ENCODE results near the gene MXI1. TPM values are rescaled to one million over a fixed set of nuclear protein-coding genes. Genes with fewer than 3 reads are reported as not detected.

The MXI1 gene
- total and polyA plus RNA-seq, 2 of the 4 experiments (the other 2 are of a cell fraction) = 7.2 to 11.8 TPM

DNA sequence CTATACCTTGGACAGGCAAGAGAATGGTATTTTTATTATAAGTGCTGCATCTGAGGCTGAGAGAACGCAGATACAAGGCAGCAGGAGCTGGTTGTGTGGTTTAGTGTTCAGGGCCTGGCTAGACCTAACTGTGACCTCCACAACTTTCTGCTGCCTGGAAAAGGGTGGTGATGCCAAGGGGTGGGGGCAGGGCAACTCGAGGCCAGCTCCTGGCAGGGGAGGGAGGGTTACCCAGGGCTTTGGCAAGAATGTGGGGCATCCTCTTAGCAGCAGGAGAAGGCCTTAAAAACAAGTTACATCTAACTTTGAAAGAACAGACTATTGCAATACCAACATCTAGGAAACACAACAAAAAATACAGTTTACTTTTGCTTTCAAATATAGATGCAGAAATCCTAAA, 13.0 kb downstream of the MXI1 start:
- intact Hi-C loops (cut with micrococcal nuclease) (loop anchor here (5.0 kb wide), 1 partner anchor 213 kb away; the partner anchor contains the start of gene ADD3), in situ Hi-C loops (cut with MboI; ENCODE audit: low sequenced_read_pairs) (loop anchor here (5.0 kb wide), 1 partner anchor 83 kb away; no protein-coding TSS in a partner anchor), dilution Hi-C loops (cut with HindIII; ENCODE audit: low sequenced_read_pairs, unreplicated experiment) (no loop called here)
- Histone ChIP-seq H3K18ac (ENCODE audit: low read depth, low read length) (no peak overlapping the region), H3K79me1 (ENCODE audit: low read depth in 1 of 2, low read length in 2 of 2) (peaks cover 0 to 2% of the 10 kb centered on the region in 2 experiments; a peak in 2 of 4 replicates), H3K4me3 (ENCODE audit: insufficient read depth, low read depth, low read length) (no peak overlapping the region), H2AK5ac (ENCODE audit: low read depth, low read length) (no peak overlapping the region), H3K4me2 (ENCODE audit: low read depth, low read length) (no peak overlapping the region), H3K9ac (ENCODE audit: low read depth, low read length) (no peak overlapping the region), H2AFZ (replicated peaks; ENCODE audit: low read length, poor library complexity) (no peak overlapping the region), H3K9me3 (ENCODE audit: control insufficient read depth, insufficient read depth, low read length) (no peaks in the 10 kb centered on the region), H3K27me3 (ENCODE audit: control insufficient read depth, insufficient read depth, low read length) (no peaks in the 10 kb centered on the region), H2BK20ac (ENCODE audit: low read depth, low read length) (no peak overlapping the region), H4K8ac (ENCODE audit: low read depth in 2 of 2, low read length in 2 of 2) (no peak overlapping the region), H2BK120ac (ENCODE audit: low read depth, low read length) (no peak overlapping the region), H4K91ac (ENCODE audit: insufficient read depth, low read depth, low read length) (no peak overlapping the region; the same call in 1 of the 2 replicates), H3K4me1 (ENCODE audit: control insufficient read depth, insufficient read depth, low read length) (peaks cover 21% of the 10 kb centered on the region), H3K27ac (ENCODE audit: insufficient read depth, low read length) (no peak overlapping the region), H3K36me3 (ENCODE audit: control insufficient read depth, insufficient read depth, low read length) (no peaks in the 10 kb centered on the region), H3K4ac (ENCODE audit: low read depth, low read length) (no peak overlapping the region), H2BK15ac (ENCODE audit: low read depth, low read length) (no peak overlapping the region), H4K20me1 (ENCODE audit: insufficient read depth, low read length) (no peaks in the 10 kb centered on the region), H2AK9ac (replicated peaks; ENCODE audit: low read depth, low read length, poor library complexity) (no peak overlapping the region), H3K9me1 (ENCODE audit: insufficient read depth, low read length) (no peaks in the 10 kb centered on the region), H4K5ac (ENCODE audit: low read depth, low read length) (no peak overlapping the region), H3K56ac (ENCODE audit: extremely low read depth, insufficient read depth, low read length) (no peak overlapping the region), H3K14ac (replicated peaks; ENCODE audit: low read depth, low read length) (no peak overlapping the region), H2BK5ac (ENCODE audit: low read depth, low read length, poor library complexity, severe bottlenecking) (no peak overlapping the region), H3K23ac (ENCODE audit: low read depth, low read length) (no peak overlapping the region)
- ATAC-seq (ENCODE audit: low read depth) (no peak), DNase-seq (no peak)
- BruUV-seq (replicated peaks) = no TSS peak
- TF ChIP-seq NFE2L2 (IDR thresholded peaks at IDR 0.05; ENCODE audit: low read depth, low read length) = no peak
- TF ChIP-seq, protein P1, sequence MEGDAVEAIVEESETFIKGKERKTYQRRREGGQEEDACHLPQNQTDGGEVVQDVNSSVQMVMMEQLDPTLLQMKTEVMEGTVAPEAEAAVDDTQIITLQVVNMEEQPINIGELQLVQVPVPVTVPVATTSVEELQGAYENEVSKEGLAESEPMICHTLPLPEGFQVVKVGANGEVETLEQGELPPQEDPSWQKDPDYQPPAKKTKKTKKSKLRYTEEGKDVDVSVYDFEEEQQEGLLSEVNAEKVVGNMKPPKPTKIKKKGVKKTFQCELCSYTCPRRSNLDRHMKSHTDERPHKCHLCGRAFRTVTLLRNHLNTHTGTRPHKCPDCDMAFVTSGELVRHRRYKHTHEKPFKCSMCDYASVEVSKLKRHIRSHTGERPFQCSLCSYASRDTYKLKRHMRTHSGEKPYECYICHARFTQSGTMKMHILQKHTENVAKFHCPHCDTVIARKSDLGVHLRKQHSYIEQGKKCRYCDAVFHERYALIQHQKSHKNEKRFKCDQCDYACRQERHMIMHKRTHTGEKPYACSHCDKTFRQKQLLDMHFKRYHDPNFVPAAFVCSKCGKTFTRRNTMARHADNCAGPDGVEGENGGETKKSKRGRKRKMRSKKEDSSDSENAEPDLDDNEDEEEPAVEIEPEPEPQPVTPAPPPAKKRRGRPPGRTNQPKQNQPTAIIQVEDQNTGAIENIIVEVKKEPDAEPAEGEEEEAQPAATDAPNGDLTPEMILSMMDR (conservative IDR thresholded peaks at IDR 0.05; ENCODE audit: low read depth, low read length) = no peak
- TF ChIP-seq RAD21 (IDR thresholded peaks at IDR 0.05; ENCODE audit: low read length) = no peak
- no peak for TF ChIP-seq CEBPB (IDR thresholded peaks at IDR 0.05; ENCODE audit: low read depth, low read length)
- TF ChIP-seq POLR2A (IDR thresholded peaks at IDR 0.05; ENCODE audit: low read depth, low read length) = no peak
- TF ChIP-seq MAFK (IDR thresholded peaks at IDR 0.05; ENCODE audit: low read depth, low read length) = no peak
- TF ChIP-seq RFX5 (IDR thresholded peaks at IDR 0.05; ENCODE audit: low read depth, low read length) = no peak
- no peak for TF ChIP-seq FOS (IDR thresholded peaks at IDR 0.05; ENCODE audit: low read depth, low read length)
- TF ChIP-seq SMC3 (IDR thresholded peaks at IDR 0.05; ENCODE audit: low read depth, low read length) = no peak
- TF ChIP-seq, protein P2, sequence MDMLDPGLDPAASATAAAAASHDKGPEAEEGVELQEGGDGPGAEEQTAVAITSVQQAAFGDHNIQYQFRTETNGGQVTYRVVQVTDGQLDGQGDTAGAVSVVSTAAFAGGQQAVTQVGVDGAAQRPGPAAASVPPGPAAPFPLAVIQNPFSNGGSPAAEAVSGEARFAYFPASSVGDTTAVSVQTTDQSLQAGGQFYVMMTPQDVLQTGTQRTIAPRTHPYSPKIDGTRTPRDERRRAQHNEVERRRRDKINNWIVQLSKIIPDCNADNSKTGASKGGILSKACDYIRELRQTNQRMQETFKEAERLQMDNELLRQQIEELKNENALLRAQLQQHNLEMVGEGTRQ (IDR thresholded peaks at IDR 0.05; ENCODE audit: low read depth, low read length) = no peak
- TF ChIP-seq, protein P3, sequence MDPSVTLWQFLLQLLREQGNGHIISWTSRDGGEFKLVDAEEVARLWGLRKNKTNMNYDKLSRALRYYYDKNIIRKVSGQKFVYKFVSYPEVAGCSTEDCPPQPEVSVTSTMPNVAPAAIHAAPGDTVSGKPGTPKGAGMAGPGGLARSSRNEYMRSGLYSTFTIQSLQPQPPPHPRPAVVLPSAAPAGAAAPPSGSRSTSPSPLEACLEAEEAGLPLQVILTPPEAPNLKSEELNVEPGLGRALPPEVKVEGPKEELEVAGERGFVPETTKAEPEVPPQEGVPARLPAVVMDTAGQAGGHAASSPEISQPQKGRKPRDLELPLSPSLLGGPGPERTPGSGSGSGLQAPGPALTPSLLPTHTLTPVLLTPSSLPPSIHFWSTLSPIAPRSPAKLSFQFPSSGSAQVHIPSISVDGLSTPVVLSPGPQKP (IDR thresholded peaks at IDR 0.05; ENCODE audit: borderline replicate concordance, low read depth, low read length) = no peak
- TF ChIP-seq CHD1 (IDR thresholded peaks at IDR 0.05; ENCODE audit: low read depth, low read length) = no peak
- TF ChIP-seq MAZ (IDR thresholded peaks at IDR 0.05; ENCODE audit: borderline replicate concordance, low read depth, low read length) = no peak
- no peak for TF ChIP-seq BHLHE40 (IDR thresholded peaks at IDR 0.05; ENCODE audit: low read depth, low read length)
- TF ChIP-seq MXI1 (IDR thresholded peaks at IDR 0.05; ENCODE audit: borderline replicate concordance, low read depth, low read length) = no peak
- no peak for TF ChIP-seq RCOR1 (IDR thresholded peaks at IDR 0.05; ENCODE audit: insufficient replicate concordance, low read length)
- POLR2A ChIA-PET (ENCODE audit: unreplicated experiment) = no interaction called here
- WGBS, 2 experiments (ENCODE audit: extremely low coverage in 2 of 2, insufficient read length in 1 of 2) = 83% methylated on average over 1 of the region's 2 CpGs; no CpG with 5 or more reads in 1 of the 2 experiments
- CTCF ChIA-PET = interaction anchor here (0.8 to 1.2 kb wide), 2 partner anchors 9 to 137 kb away, joined by 3 to 4 read pairs; no protein-coding TSS in a partner anchor
